Measurements from ENCODE around the gene SND1. TPM values are rescaled to one million over a fixed set of nuclear protein-coding genes. Genes with fewer than 3 reads are reported as not detected.
A peak's percentile ranks its signal among the peaks of the same experiment; 100 is the strongest.

The SND1 gene
- total and polyA plus RNA-seq, 7 experiments from 2014 or later = 68.6 to 253 (median 137) TPM

DNA sequence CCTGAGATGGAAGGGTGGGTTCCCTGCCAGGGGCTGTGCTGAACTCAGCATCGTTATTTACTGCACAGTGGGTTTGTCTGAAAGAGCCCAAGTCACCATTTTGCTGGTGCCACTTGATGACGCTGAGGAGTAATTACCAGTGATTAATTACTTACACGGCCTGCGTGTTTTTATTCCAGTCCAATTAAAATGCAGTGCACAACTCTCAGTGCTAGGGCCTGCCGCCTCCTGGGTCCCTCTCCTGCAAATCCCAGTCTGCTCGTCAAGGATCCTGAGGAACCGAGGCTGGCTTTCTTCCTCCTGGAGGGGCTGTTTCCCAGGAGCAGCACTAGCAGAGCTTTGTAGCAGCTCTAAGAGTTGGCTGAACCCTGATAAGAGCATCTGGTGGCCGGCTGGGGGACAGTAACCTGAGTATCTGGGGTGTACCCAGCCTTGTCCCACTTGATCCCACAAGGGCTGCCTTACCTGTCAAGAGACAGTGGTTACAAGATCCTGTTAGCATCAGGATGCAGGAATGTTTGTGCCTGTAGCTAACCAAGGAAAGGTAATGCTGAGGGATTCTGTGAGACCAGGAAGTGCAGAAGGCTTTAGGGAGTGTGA lies 424.3 kb downstream of the SND1 start:
- H3K27me3 Mint-ChIP-seq = no peaks in the 10 kb centered on the region
- intact Hi-C loops (cut with micrococcal nuclease) = no loop called here
- peaks cover 0 to 48% (median 0%) of the 10 kb centered on the region in 3 experiments for H3K36me3 ChIP-seq (ENCODE audit: control insufficient read depth in 2 of 3, insufficient read depth in 3 of 3, low read length in 3 of 3)
- no peak for DNase-seq
- H3K27ac ChIP-seq (ENCODE audit: low read depth, low read length) = no peak overlapping the region
- no peak for ATAC-seq
- no peak overlapping the region for H3K4me3 Mint-ChIP-seq
- H3K4me3 ChIP-seq (ENCODE audit: low read length) = no peak overlapping the region
- no peak overlapping the region for H3K27ac Mint-ChIP-seq
- ChIA-PET CTCF (interaction anchor here (0.8 kb wide), 1 partner anchor 33 kb away, joined by 3 read pairs; no protein-coding TSS in a partner anchor), POLR2A (no interaction called here)
- peaks cover 4 to 19% (median 11%) of the 10 kb centered on the region in 7 donors for H3K4me1 Mint-ChIP-seq
- H3K4me1 ChIP-seq (ENCODE audit: control insufficient read depth in 2 of 2, insufficient read depth in 2 of 2, low read length in 2 of 2) = peaks cover 0 to 4% of the 10 kb centered on the region in 2 donors
- H3K36me3 Mint-ChIP-seq = peaks cover 0 to 25% (median 2%) of the 10 kb centered on the region in 5 donors
- H3K9me3 Mint-ChIP-seq = no peaks in the 10 kb centered on the region
- no peaks in the 10 kb centered on the region for H3K27me3 ChIP-seq (ENCODE audit: control insufficient read depth in 2 of 2, insufficient read depth in 2 of 2, low read length in 2 of 2)
- H3K9me3 ChIP-seq (ENCODE audit: control insufficient read depth in 2 of 3, low read length in 3 of 3) = no peaks in the 10 kb centered on the region

- H3K36me3 Mint-ChIP-seq = peaks cover 0 to 28% (median 0%) of the 10 kb centered on the region in 5 donors
- Histone ChIP-seq H3K4me3 (ENCODE audit: low read length) (no peak overlapping the region), H3K36me3 (ENCODE audit: control insufficient read depth in 2 of 3, insufficient read depth in 3 of 3, low read length in 3 of 3) (peaks cover 0 to 53% (median 0%) of the 10 kb centered on the region in 3 experiments), H3K4me1 (ENCODE audit: control insufficient read depth in 2 of 2, insufficient read depth in 2 of 2, low read length in 2 of 2) (no peaks in the 10 kb centered on the region), H3K27me3 (ENCODE audit: control insufficient read depth in 2 of 2, insufficient read depth in 2 of 2, low read length in 2 of 2) (no peaks in the 10 kb centered on the region), H3K9me3 (ENCODE audit: control insufficient read depth in 2 of 3, low read length in 3 of 3) (no peaks in the 10 kb centered on the region), H3K27ac (ENCODE audit: low read depth, low read length) (no peak overlapping the region)
- peaks cover 0 to 14% (median 6%) of the 10 kb centered on the region in 7 donors for H3K4me1 Mint-ChIP-seq
- no peak overlapping the region for H3K27ac Mint-ChIP-seq
- no peaks in the 10 kb centered on the region for H3K9me3 Mint-ChIP-seq
- intact Hi-C loops (cut with micrococcal nuclease) = no loop called here
- ChIA-PET CTCF (interaction anchor here (0.8 kb wide), 1 partner anchor 32 kb away, joined by 3 read pairs; no protein-coding TSS in a partner anchor), POLR2A (no interaction called here)
- H3K4me3 Mint-ChIP-seq = no peak overlapping the region
- H3K27me3 Mint-ChIP-seq = no peaks in the 10 kb centered on the region
- ATAC-seq = no peak
- no peak for DNase-seq
These were observed 424.8 kb downstream of the SND1 start for GRCh38 chr7:128076796-128077271.

GRCh38 chr7:128078309-128078708 lies 426.3 kb downstream of the SND1 start:
- Mint-ChIP-seq H3K4me1 (peaks cover 0 to 5% (median 0%) of the 10 kb centered on the region in 7 donors), H3K36me3 (peaks cover 0 to 35% (median 3%) of the 10 kb centered on the region in 5 donors)

DNA sequence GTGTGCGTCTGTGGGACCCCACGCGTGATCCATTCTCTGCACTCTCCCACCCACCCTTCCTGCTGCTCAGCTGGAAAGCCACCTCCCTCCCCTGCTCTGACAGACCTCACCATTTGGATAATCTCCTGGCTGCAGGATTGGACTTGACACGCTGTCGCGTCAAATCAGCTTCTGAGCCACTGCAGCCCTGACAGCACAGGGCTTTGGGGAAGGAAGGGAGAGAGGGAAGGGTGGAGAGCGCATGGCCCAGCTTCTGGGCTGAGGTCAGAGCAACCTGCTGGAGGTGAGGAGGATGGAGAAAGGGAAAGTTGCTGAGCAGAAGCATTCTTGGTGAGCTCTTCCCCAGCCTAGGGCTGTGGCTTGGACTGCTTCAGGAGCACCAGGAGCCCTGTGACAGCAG lies 428.2 kb downstream of the SND1 start:
- Mint-ChIP-seq H3K9me3 (no peaks in the 10 kb centered on the region), H3K4me1 (peaks cover 0 to 4% (median 0%) of the 10 kb centered on the region in 7 donors), H3K27me3 (no peaks in the 10 kb centered on the region), H3K4me3 (no peak overlapping the region), H3K27ac (peak overlapping the region in 1 of 9 donors; percentile 18), H3K36me3 (peaks cover 0 to 30% (median 0%) of the 10 kb centered on the region in 5 donors)
- Histone ChIP-seq H3K27ac (ENCODE audit: low read depth, low read length) (no peak overlapping the region), H3K36me3 (ENCODE audit: control insufficient read depth in 2 of 3, insufficient read depth in 3 of 3, low read length in 3 of 3) (peaks cover 0 to 55% (median 4%) of the 10 kb centered on the region in 3 experiments), H3K9me3 (ENCODE audit: control insufficient read depth in 2 of 3, low read length in 3 of 3) (no peaks in the 10 kb centered on the region), H3K4me1 (ENCODE audit: control insufficient read depth in 2 of 2, insufficient read depth in 2 of 2, low read length in 2 of 2) (no peaks in the 10 kb centered on the region), H3K27me3 (ENCODE audit: control insufficient read depth in 2 of 2, insufficient read depth in 2 of 2, low read length in 2 of 2) (no peaks in the 10 kb centered on the region), H3K4me3 (ENCODE audit: low read length) (no peak overlapping the region)
- ChIA-PET CTCF (no interaction called here), POLR2A (no interaction called here)
- ATAC-seq = no peak
- DNase-seq = no peak
- intact Hi-C loops (cut with micrococcal nuclease) = no loop called here

More at GRCh38 chr7:128078309-128078708, 426.3 kb downstream of the SND1 start:
- intact Hi-C loops (cut with micrococcal nuclease) = no loop called here
- no peaks in the 10 kb centered on the region for H3K9me3 Mint-ChIP-seq
- H3K4me1 ChIP-seq (ENCODE audit: control insufficient read depth in 2 of 2, insufficient read depth in 2 of 2, low read length in 2 of 2) = no peaks in the 10 kb centered on the region
- no peak for ATAC-seq
- no peaks in the 10 kb centered on the region for H3K27me3 Mint-ChIP-seq
- ChIA-PET POLR2A (no interaction called here), CTCF (no interaction called here)
- peaks cover 0 to 59% (median 0%) of the 10 kb centered on the region in 3 experiments for H3K36me3 ChIP-seq (ENCODE audit: control insufficient read depth in 2 of 3, insufficient read depth in 3 of 3, low read length in 3 of 3)
- H3K27ac Mint-ChIP-seq = no peak overlapping the region
- no peak overlapping the region for H3K27ac ChIP-seq (ENCODE audit: low read depth, low read length)
- H3K9me3 ChIP-seq (ENCODE audit: control insufficient read depth in 2 of 3, low read length in 3 of 3) = no peaks in the 10 kb centered on the region
- no peak overlapping the region for H3K4me3 Mint-ChIP-seq
- H3K27me3 ChIP-seq (ENCODE audit: control insufficient read depth in 2 of 2, insufficient read depth in 2 of 2, low read length in 2 of 2) = no peaks in the 10 kb centered on the region
- DNase-seq = no peak
- no peak overlapping the region for H3K4me3 ChIP-seq (ENCODE audit: low read length)

DNA sequence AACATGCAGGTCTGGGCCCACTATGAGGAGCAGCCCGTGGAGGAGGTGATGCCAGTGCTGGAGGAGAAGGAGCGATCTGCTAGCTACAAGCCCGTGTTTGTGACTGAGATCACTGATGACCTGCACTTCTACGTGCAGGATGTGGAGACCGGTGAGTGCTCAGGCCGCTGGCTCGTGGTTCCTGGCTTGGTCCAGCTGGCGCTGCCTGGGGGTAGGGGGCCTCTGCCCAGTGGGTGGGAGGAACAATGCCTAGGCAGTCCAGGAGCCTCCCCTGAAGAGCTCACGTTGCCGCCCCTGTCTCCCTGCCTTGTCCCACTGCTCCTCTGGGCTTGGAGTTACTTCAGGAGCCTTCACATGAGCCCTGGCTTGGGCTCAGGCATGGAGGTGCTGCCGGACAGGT lies 429.4 kb downstream of the SND1 start:
- Mint-ChIP-seq H3K36me3 (peaks cover 0 to 38% (median 5%) of the 10 kb centered on the region in 5 donors), H3K27me3 (no peaks in the 10 kb centered on the region), H3K4me1 (peaks cover 0 to 4% (median 0%) of the 10 kb centered on the region in 7 donors), H3K27ac (no peak overlapping the region), H3K4me3 (peak overlapping the region in 1 of 10 donors; percentile 38), H3K9me3 (no peaks in the 10 kb centered on the region)
- ATAC-seq (no peak), DNase-seq (no peak)
- Histone ChIP-seq H3K27ac (ENCODE audit: low read depth, low read length) (no peak overlapping the region), H3K9me3 (ENCODE audit: control insufficient read depth in 2 of 3, low read length in 3 of 3) (no peaks in the 10 kb centered on the region), H3K27me3 (ENCODE audit: control insufficient read depth in 2 of 2, insufficient read depth in 2 of 2, low read length in 2 of 2) (no peaks in the 10 kb centered on the region), H3K4me1 (ENCODE audit: control insufficient read depth in 2 of 2, insufficient read depth in 2 of 2, low read length in 2 of 2) (no peaks in the 10 kb centered on the region), H3K36me3 (ENCODE audit: control insufficient read depth in 2 of 3, insufficient read depth in 3 of 3, low read length in 3 of 3) (peaks cover 0 to 66% (median 4%) of the 10 kb centered on the region in 3 experiments), H3K4me3 (ENCODE audit: low read length) (no peak overlapping the region)
- ChIA-PET POLR2A (no interaction called here), CTCF (no interaction called here)
- intact Hi-C loops (cut with micrococcal nuclease) = no loop called here

- DNase-seq (no peak), ATAC-seq (no peak)
- CTCF ChIA-PET = no interaction called here
- H3K27me3 ChIP-seq (ENCODE audit: control insufficient read depth in 2 of 2, insufficient read depth in 2 of 2, low read length in 2 of 2) = no peaks in the 10 kb centered on the region
- POLR2A ChIA-PET = no interaction called here
- Mint-ChIP-seq H3K27ac (peak overlapping the region in 1 of 9 donors; percentile 12), H3K36me3 (peaks cover 0 to 42% (median 5%) of the 10 kb centered on the region in 5 donors), H3K4me1 (peaks cover 0 to 4% (median 0%) of the 10 kb centered on the region in 7 donors), H3K9me3 (no peaks in the 10 kb centered on the region), H3K4me3 (no peak overlapping the region), H3K27me3 (no peaks in the 10 kb centered on the region)
- no peak overlapping the region for H3K27ac ChIP-seq (ENCODE audit: low read depth, low read length)
- H3K36me3 ChIP-seq (ENCODE audit: control insufficient read depth in 2 of 3, insufficient read depth in 3 of 3, low read length in 3 of 3) = peaks cover 0 to 66% (median 4%) of the 10 kb centered on the region in 3 experiments
- no peak overlapping the region for H3K4me3 ChIP-seq (ENCODE audit: low read length)
- intact Hi-C loops (cut with micrococcal nuclease) = no loop called here
- no peaks in the 10 kb centered on the region for H3K9me3 ChIP-seq (ENCODE audit: control insufficient read depth in 2 of 3, low read length in 3 of 3)
- no peaks in the 10 kb centered on the region for H3K4me1 ChIP-seq (ENCODE audit: control insufficient read depth in 2 of 2, insufficient read depth in 2 of 2, low read length in 2 of 2)
These were observed 429.8 kb downstream of the SND1 start for GRCh38 chr7:128081808-128082207.

DNA sequence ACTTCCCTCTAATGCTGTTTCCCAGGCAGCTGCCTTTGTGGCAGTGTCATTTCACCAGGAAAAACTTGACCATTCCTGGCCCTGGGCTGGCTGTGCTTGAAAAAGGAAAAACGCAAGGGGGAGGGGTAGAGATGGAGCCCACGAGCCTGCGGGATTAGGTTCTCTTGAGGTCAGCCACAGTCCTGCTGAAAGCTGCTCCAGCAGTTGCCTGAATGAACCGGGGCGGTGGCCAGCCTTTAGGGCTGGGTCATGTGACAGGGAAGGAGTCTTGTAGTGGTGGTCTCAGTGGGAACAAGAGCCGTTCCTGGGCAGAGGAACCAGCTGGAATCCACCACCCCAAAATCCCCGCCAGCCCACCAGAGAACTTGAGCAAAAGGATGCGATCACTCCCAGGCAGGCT lies 430.4 kb downstream of the SND1 start:
- ATAC-seq (no peak), DNase-seq (no peak)
- POLR2A ChIA-PET = no interaction called here
- Mint-ChIP-seq H3K9me3 (no peaks in the 10 kb centered on the region), H3K4me3 (no peak overlapping the region), H3K27me3 (no peaks in the 10 kb centered on the region), H3K4me1 (peaks cover 0 to 7% (median 4%) of the 10 kb centered on the region in 7 donors), H3K36me3 (peaks cover under 1 to 48% (median 9%) of the 10 kb centered on the region in 5 donors), H3K27ac (peak overlapping the region in 1 of 9 donors; percentile 74)
- peaks cover 0 to 68% (median 4%) of the 10 kb centered on the region in 3 experiments for H3K36me3 ChIP-seq (ENCODE audit: control insufficient read depth in 2 of 3, insufficient read depth in 3 of 3, low read length in 3 of 3)
- CTCF ChIA-PET = no interaction called here
- intact Hi-C loops (cut with micrococcal nuclease) = no loop called here
- H3K4me1 ChIP-seq (ENCODE audit: control insufficient read depth in 2 of 2, insufficient read depth in 2 of 2, low read length in 2 of 2) = no peaks in the 10 kb centered on the region
- H3K9me3 ChIP-seq (ENCODE audit: control insufficient read depth in 2 of 3, low read length in 3 of 3) = no peaks in the 10 kb centered on the region
- no peaks in the 10 kb centered on the region for H3K27me3 ChIP-seq (ENCODE audit: control insufficient read depth in 2 of 2, insufficient read depth in 2 of 2, low read length in 2 of 2)
- H3K4me3 ChIP-seq (ENCODE audit: low read length) = no peak overlapping the region
- H3K27ac ChIP-seq (ENCODE audit: low read depth, low read length) = no peak overlapping the region
